ENCODE results near the gene PLA2G2F.

Gene PLA2G2F

DNA sequence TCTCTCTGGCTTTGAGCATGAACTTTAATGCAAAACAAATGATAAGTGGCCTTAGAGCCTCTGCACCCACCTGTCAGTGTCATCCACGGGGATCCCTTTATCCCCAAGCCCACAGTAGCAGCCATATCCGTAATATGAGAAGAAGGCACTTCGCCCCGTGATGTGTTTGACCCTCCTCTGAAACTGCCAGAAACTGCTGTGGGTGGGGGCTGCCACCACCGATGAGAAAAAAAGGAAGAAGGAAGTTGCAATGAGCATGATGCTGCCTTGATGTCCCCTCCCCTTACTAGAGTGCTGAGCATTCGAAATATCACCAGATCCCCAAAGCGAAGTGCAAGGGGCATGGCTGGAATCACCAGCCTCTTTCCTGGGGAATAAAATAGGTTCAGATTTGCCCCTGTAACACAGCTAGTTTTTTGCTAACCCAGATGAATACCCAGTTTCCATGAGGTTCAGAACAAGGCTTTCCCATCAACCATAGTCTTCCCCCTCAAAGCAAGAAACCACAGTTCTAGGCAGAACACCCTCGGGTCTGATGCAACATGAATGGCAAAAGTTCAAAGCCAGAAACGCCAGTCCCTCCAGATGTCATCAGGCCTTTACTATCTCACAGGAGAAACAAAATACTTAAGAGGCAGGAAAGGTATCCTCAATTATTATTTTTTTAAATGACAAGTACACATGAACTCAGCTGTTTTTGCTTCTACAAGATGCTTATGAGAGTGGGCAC lies 36.0 kb downstream of the PLA2G2F start:
- DNase-seq, result no peak

DNA sequence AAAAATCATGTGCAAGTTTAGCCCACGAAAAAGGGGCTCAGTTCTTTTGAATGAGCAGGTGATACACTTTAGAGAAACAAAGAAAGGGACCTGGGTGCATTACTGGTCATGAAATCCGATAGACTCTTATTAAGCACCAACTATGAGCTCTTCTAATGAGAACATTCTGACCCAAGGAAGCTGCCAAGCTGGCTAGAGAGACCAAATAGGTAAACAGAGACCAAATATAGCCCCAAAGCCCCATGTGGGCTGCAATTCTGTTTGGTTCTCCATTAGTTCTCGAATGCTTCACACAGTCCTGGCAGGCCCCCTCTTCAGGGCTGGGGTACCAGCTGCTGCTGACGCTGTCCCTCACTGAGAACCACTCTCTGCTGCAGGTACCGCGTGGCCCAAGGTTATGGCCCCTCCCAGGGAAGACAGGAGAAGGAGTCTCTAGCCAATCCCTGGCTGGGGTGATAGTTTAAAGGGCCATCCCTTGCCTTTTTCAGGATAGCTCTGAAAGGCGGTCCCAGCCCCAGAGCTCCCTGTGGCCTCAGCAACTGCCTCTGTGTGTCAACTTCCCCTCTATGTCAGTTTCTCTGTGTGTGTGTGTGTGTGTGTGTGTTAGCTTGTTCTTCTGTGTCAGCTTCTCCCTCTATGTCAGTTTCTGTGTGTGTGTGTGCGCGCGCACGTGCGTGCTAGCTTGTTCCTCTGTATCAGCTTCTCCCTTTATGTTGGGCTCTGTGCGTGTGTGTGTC lies 39.7 kb downstream of the PLA2G2F start:
- no peak for DNase-seq

DNA sequence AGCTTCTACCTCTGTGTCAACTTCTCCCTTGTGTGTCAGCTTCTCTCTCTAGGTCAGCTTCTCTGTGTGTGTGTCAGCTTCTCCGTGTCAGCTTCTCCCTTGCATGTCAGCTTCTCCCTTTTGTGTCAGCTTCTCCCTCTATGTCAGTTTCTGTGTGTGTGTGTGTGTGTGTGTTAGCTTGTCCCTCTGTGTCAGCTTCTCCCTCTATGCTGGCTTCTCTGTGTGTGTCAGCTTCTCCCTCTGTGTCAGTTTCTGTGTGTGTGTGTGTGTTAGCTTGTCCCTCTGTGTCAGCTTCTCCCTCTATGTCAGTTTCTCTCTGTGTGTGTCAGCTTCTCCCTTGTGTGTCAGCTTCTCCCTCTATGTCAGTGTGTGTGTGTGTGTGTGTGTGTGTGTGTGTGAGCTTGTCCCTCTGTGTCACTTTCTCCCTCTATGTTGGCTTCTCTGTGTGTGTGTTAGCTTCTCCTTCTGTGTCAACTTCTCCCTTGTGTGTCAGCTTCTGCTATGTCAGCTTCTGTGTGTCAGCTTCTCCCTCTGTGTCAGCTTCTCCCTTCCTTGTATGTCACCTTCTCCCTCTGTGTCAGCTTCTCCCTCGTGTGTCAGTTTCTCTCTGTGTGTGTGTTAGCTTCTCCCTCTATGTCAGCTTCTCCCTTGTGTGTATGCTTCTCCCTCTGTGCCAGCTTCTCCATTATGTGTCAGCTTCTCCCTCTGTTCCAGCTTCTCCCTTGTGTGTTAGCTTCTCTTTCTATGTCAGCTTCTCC lies 40.4 kb downstream of the PLA2G2F start:
- DNase-seq, result no peak

DNA sequence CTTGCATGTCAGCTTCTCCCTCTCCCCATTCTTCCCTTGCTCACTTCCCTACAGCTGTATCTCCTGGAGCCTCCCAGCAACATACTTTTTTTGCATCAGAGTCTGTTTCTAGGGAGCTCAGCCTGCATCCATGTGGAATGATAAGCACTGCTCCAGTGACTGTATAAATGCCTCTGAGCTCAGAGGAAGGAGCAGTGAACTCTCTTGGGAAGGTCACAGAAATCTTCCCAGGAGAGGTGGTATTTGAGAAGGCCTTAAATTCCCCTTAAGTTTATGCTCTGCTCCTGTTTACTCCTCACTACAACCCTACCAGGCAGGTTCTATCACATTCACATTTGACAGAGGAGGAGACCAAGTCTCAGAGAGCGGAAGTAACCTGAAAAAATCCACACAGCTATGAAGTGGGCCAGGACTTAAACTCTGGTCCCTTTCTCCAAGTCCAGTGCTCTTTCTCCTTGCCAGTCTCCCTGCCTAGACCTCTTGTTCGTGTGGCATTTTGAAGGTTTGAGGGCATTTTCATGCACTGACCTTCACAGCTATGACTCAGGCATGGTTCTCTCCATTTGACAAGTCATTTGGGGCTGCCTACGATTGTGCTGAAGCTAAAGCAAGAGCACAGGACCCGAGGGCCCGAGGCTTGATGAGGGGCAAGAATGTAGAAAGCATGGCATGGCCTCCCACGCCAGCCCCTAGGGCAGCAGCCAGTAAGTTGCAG lies 41.2 kb downstream of the PLA2G2F start:
- DNase-seq, result no peak

DNA sequence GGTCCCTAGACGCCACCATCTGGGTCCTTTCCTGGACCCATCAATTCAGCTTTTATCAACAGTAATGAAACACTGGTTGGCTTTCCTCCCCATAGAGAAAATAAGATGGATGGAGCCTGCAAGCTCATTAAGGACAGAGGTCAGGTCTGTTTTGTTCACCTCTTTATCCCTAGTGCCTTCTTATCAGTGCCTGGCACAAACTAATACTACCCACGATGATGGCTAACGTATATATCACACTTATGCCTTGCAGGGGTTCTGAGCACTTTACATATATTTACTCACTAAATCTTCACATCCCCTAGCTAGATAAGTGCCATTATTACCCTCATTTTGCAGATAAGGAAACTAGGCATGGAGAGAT lies 41.7 kb downstream of the PLA2G2F start:
- no peak for DNase-seq

DNA sequence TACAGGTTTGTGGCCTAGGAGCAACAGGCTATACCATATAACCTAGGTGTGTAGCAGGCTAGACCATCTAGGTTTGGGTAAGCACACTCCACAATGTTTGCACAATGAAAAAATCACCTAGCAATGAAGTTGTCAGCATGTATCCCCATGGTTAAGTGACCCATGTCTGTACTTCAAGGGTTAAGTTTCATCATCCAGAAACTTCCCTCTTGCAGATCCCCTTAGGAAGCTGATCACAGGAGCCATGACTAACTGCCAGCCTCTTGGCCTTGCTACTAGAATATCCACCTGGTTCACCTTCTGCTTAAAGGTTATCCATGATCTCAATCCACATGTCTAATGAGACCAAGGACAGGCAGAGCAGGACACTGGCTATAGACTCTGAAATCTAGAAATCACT lies 43.3 kb downstream of the PLA2G2F start:
- DNase-seq, result no peak

DNA sequence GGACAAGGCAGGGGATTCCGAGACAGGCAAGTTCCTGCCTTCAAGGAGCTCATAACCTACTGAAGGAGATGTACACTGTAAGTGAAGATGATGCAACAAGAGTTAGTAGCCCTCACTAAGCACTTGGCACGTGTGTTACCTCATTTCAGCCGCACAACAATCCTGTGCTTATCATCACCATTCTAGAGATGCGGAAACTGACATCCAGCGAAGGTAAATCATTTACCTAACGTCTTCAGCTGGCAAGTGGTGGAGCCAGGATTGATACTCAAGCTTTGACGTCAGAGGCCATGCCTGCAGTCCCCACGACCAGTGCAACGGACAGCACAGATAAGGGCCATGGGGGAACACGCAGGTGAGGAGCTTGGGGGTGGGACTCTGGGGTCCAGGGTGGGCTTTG lies 43.9 kb downstream of the PLA2G2F start:
- DNase-seq, result no peak

DNA sequence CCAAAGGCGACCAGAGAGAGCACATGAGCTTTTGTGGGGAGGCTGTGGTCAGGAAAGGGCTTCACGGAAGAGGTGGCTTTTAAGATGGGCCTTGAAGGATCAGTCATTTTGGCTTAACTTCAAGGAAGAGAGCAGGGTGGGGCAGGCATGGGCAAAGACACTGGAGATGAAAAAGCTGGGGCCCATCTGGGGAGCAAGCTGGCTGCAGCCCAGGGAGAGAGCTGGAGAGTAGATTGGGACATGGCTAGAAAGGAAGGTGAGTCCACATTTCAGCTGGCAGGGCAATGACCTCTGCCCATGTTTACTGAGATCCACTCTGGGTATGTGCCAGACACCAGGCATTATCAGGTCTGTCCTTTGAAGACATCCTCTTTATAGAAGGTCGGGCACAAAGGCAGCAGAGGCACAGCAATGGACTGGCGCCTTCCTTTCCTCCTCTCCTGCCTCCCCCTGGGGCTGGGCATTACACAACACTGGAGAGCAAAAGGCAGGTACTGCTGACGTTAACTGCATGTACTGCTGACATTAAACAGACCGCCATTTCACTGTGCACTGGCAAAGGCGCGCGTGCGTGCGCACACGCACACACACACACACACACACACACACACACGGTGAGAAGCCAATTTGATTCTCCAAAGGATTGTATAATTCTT lies 44.6 kb downstream of the PLA2G2F start:
- DNase-seq, result no peak

DNA sequence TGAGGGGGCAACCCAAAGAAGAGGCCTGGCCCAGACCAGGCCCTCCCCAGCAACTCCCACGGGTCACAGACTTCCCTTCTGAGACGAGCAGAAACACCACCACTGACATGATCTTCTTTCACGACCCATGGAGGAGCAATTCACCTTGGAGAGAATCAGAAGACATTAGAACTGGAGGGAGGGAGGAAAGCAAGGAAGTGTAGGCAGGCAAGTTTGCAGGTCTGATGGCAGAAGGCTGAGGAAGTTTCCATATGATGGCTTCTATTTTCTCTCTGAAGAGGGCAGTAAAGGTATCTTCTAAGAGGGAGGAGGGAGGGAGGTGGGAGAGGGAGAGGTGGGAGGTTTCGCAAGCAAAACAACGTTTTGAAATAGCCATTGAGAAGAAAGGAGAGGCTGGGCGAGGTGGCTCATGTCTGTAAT lies 45.4 kb downstream of the PLA2G2F start:
- DNase-seq, result no peak

DNA sequence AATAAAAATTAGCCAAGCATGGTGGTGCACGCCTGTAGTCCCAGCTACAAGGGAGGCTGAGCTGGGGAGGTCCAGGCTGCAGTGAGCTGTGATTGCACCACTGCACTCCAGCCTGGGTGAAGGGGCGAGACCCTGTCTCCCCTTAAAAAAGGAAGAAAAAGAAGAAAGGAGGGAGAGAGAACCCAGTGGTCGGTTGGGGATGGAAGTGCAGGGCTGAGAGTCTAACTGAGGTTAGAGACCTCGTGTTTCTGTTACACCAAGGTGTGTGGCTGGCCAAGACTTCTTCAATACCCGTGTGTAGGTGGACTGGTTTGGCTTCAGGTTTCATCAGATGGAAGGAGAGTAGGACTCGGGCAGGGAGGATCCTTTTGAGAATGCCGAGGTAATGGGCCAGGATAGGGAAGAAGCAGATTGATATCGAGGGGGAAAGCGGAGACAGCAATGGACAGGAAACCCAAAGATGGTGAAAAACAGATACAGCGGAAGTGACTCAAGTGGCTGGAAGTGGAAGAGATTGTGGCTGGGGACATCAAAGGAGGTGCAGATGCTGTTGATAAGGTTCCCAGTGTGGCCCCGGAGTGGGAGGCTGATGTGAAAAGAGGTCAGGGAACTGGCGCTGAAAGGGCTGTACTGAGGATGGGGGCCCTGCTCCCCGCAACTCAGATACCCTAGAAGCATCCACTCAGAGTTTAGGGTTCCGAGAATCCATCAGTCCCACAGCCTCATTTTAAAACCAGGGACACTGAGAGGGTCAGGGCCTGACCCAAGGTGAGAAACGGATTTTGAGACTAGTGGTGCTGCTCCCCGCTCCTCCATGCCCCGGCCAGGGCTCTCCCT lies 46.1 kb downstream of the PLA2G2F start:
- DNase-seq, result no peak

DNA sequence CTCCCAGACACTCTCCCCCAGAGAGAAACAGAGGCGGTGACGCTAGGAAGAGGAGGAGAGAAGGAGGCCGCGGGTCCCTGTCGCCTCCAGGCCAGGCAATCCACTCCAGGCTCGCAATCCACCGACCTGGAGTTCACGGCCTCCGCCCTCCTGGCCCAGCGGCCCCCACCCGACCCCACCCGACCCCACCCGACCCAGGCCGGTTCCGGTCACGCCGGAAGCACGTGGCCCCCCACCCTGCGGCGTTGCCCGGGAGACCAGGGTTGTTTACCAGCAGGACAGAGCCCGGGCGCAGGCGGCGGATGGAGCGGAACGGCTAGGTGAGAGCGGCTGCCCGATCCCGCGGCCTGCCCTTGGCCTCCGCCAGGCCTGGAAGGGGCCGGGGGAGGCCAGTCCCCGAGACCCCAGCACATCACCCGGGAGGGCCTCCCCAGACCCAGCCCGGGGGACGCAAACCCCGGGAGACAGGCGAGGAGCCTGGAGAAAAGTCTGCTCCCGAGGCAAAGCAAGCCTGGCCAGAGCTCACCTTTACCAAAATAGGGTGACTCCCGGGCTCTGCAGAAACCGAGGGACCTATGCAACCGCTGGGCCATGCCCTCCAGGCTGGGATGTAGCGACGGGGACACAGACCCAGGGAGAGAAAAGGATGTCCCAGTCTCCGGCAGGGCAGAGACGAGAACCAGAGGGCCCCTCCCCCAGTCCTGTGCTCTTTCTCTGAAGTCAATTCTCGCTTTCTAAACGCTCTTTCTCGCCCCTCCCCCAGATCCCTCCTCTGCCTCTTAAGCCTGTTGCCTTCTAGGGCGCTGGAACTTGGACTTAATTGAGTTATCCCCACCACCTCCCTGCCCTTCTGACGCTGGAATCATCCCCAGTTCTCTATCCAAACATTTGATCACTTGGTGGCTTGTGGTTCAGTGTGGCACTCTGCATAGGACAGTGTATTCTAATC lies 47.0 kb downstream of the PLA2G2F start, which contains the start of the genes PLA2G2C and UBXN10:
TSS of gene PLA2G2C (minus strand) at position 685 of the 949 bp plus-strand sequence. CDS start 9,155 bp downstream, outside the sequence.
TSS of gene UBXN10 (plus strand) at position 263 of the 949 bp plus-strand sequence. CDS start 4,466 bp downstream, outside the sequence.
- peak; percentile 61 for DNase-seq

DNA sequence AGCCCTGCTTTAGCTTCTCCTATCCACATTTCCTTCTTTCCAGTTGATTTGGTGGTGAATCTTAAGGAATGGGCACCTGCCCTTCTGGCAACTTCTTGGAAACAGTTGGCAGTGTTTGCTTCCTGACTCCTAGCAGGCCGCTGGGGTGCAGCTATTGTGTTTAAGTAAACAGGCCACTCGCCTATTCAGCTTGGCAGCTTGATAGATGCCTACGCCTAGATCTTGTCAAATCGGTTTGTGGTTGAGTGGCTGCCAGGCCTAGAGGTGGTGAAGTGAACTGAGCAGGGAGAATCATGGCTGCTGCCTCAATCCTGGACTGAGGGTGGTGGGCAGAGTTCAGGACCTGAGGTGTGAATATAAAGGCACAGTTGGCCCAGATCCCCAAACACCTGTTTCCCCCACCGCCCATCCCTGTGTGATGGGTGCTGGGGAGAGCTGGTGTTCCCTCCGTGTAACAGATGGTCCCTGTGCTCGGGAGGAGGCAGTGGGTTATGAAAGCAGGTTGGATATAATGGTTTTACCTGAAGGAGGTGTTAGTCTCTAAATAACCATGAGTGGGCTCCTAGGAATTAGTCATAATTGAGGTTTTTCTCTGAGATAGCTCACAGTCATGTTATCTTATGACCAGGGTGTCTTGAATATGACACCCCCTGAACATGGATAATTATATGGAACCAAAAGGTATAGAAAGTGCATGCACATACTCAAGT lies 48.1 kb downstream of the PLA2G2F start:
- no peak for DNase-seq

DNA sequence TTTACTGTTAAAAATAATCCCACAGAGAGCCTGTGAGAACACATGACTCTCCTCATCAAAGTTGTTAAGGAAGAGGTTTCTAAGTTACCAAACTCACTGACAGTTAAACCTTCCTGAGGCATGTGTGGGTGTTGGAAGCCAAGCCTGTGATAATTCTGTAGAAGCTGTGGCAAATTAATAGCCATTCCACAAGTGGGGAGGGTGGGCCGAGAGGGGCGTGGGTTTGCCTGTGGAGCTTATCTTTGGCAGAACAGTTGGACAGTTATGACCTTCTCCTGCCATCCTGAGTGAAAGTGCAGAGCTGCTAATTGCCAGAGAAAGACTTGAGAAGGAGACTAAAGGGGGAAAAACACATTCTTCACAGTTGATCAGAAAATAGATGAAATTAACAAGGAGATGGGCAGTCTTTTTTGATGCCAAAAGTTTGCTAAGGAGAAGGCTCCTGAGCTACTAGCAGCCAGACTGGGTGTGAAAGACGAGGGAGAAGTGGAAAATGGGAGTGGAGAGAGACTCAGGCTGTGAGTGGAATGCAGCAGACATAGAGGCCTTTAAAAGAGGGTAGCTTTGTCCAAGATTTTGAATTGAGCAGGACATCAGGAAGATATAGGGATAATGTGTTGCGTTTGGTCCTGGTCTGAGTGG lies 48.8 kb downstream of the PLA2G2F start:
- DNase-seq, result no peak

DNA sequence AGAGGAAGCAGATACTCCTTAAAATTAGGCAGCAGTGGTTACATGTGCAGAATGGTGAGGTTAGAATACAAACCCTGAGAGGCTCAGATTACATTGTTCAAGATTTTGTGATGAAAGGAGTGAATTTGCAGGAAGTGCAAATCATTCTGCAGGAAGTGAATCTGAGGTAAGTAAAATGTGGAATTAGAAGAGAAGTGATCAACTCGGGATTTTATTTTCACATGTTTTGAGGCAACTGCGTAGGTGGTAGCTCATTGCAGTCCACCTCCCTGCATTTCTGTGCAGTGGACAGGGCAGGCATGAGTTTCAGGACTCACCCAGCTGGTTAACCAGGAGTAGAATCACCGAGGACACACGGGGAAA lies 49.3 kb downstream of the PLA2G2F start:
- DNase-seq, result no peak

DNA sequence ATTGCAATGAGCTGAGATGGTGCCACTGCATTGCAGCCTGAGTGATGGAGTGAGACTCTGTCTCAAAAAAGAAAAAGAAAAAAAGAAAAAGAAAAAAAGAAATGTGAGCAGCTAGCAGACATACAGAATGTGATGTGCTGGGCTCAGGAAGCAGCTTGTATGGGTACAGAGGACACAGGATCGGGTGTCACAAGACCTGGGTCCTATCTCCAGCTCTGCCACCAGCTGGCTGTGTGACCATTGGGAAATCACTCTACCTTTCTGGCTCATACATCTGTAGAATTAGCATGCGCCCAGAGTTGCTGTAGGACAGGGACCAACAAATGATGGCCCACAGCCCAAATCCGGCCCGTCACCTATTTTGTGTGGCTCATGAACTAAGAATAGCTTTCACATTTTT lies 50.5 kb downstream of the PLA2G2F start:
- no peak for DNase-seq

DNA sequence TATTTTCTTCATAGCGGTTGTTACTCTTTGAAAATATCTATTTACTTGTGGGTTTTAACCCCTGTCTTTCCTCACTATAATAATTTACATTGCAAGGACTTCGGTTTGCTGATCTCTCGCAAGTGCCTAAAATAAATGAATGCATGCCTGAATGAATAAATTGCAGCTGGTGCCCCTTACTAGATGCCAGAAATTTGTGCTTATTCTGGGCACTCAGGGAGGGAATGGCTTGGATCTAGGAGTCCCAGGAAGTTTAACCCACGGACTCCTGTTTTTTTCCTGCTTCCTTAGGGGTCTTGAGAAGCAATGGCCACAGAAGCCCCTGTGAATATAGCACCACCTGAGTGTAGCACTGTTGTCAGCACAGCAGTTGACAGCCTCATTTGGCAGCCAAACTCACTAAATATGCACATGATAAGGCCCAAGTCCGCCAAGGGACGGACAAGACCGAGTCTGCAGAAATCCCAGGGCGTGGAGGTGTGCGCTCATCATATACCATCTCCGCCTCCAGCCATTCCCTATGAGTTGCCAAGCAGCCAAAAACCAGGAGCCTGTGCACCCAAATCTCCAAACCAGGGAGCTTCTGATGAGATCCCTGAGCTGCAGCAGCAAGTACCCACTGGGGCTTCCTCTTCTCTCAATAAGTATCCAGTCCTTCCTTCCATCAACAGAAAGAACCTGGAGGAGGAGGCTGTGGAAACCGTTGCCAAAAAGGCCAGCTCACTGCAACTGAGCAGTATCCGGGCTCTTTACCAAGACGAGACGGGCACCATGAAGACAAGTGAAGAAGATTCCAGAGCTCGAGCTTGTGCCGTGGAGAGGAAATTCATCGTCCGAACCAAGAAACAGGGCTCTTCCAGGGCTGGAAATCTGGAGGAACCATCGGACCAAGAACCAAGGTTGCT lies 51.4 kb downstream of the PLA2G2F start:
- DNase-seq, result no peak

DNA sequence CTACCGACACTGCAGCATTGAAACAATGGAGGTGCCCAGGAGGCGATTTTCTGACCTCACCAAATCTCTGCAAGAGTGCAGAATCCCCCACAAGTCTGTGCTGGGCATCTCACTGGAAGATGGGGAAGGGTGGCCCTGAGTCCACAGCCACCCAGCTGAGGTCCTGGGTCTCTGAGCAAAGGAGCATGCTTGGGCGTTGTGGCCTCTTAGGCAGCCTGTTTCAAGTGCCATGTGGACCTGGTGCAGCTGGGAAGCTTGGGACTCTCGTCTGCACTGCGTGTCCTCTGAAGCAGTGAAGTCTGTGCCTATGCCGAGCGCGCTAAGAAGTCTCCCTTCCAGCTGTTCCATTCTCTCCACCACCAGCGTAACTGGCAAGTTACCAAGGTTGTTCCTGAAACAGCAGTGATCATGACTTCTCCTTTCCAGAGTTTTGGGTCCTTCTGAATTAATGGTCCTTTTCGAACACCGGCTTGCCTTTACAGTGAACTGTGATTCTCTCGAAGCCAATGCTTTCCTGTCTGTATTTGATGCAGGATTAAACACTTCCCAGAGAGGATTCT lies 52.2 kb downstream of the PLA2G2F start:
- no peak for DNase-seq

DNA sequence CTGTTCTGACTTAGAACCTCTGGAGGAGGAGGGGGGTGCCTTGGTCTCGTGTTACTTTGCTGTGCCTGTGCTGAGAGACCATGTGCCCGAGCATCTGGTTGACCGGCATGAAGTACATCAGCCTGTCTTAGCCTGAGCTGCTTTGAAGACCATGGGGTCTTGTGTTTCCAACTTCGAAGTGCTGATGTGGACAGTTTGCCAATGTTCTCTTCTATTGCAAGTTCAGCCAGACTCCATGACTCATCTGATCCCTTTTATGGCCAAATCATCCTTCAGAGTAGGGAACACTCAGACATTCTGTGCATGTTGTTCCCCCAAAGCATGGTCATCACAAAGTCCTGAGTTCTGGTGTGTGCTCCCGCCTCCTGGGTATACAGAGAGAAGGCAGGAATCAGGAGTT lies 53.2 kb downstream of the PLA2G2F start:
- DNase-seq, result no peak
